ENCODE measurements around the gene B3GALT4.

DNA sequence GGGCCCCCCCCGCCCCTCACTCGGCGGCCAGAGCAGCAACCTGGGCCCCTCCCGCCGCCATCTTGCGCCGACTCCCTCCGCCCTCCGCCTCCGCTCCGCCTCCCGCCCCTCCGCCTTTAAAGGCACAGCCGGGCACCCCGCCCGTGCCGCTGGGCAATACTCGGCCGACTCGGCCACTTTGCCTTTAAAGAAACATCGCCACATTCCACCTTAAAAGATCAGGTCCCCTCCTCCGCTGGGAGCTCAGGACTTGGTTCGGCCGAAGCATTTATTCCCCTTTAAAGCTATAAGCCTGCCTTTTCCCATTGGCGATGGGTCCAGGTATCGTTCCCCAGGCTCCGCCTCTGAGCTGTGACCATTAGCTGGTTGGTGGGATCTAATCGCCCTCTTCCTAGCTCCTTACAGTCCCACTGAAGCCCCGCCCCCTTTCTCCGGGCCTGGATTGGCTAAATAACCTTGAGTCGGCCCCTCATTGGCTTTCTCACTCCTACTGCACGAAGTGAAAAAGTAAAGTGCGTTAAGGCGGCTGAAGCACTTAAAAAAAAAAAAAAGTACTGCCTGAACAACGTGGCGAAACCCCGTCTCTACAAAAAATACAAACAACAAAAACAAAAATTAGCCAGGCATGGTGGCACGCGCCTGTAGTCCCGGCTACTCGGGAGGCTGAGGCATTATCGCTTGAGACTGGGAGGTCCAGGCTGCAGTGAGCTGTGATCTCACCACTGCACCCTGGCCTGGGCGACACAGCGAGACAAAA lies 40.9 kb downstream of the B3GALT4 start, which contains the start of gene ZBTB22:
- no peak for TF ChIP-seq CTCF (IDR thresholded peaks at IDR 0.05; ENCODE audit: insufficient read depth, low read length, poor library complexity, severe bottlenecking)
- TF ChIP-seq EZH2phosphoT487 (conservative IDR thresholded peaks at IDR 0.05; ENCODE audit: low read length): no peak
